Astrocyte of the hippocampus (primary cell): ENCODE results near the gene MAG.
"Not testable (repeated sequence)": the region's sequence is repeated elsewhere in the genome, so short reads cannot be mapped to it uniquely, and the experiment has no call there.

Experiments used
- DNase-seq: peaks from one replicate; pipeline ENCODE4 v3.0.0; 2011; ENCODE audit warnings: low read depth, low spot score

Gene MAG

DNA sequence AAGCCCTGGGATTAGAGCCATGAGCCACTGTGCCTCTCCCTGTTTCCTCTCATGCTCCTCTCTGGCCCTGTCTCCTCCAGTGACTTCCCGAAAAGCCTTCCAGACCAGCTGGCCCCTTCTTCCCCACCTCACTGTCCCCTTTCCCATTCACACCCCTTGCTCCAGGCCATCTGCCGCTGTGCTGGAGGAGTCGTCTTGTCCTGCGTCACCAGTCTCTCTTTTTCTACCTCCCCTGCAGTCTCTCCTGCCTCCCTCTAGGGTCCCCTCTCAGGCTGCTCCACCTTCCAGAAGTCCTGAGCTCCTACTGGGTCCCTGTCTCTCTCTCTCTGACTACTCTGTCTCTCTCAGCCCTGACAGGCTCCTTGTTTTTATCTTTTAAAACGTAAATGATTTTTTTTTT is 50.5 kb downstream of the MAG start:
- DNase-seq = no peak

DNA sequence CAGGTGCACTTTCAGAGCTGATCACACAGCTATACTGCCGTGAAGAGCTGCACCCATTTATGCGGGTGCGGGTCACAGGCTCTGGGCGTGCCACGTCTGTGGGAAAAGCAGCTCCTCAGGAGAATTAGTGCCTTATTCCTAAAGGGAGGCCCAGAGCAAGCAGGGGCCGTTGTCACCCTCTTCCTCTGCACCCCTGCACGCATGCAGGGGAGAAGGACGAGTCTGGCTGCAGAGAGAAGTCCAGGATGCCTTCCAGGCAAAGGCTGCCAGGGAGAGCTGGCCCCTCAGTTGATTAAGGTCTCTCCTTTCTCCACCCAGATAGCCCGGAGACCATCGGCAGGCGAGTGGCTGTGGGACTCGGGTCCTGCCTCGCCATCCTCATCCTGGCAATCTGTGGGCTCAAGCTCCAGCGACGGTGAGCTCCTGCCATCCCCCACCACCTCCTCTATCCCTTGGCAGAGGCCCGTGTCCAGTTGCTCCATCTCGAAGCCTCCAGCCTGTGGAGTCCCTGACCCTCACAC is 52.6 kb downstream of the MAG start:
- DNase-seq = no peak

DNA sequence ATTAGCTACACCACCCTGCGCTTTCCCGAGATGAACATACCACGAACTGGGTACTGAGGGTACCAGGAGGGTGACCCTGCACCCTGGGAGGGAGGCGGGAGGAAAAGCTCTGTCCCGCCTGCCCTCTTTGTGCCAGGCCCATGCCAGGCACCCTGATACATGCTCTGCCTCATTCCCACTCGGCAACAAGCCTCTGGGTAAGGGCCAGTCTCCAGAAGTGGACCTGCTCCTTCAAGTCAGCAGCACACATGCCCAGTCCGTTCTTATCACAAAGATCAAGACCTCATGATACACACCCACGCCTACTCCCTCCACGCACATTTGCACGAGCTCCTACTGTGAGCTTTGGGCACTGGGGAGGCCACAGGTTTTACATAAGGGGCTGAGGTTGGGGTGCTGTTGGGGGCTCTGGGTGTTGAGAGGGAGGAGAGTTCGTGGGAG is 53.7 kb downstream of the MAG start:
- no peak for DNase-seq

DNA sequence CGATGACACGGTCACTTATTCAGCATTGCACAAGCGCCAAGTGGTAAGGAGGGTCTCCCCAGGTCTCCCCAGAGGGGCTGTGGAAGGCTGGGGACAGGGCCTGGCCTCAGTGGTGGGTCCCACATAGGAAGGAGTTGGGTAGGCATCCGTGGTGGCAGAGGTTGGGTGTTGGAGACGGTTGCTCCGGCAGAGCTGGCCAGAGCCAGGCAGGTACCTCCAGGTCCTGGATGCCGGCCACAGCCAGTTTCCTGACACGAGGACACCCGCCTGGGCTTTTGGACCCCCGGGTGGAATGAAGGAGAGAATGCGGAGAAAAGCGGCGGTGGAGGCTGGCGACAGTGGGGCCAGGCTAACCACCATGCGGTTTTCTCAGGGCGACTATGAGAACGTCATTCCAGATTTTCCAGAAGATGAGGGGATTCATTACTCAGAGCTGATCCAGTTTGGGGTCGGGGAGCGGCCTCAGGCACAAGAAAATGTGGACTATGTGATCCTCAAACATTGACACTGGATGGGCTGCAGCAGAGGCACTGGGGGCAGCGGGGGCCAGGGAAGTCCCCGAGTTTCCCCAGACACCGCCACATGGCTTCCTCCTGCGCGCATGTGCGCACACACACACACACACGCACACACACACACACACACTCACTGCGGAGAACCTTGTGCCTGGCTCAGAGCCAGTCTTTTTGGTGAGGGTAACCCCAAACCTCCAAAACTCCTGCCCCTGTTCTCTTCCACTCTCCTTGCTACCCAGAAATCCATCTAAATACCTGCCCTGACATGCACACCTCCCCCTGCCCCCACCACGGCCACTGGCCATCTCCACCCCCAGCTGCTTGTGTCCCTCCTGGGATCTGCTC is 54.5 kb downstream of the MAG start:
- no peak for DNase-seq

DNA sequence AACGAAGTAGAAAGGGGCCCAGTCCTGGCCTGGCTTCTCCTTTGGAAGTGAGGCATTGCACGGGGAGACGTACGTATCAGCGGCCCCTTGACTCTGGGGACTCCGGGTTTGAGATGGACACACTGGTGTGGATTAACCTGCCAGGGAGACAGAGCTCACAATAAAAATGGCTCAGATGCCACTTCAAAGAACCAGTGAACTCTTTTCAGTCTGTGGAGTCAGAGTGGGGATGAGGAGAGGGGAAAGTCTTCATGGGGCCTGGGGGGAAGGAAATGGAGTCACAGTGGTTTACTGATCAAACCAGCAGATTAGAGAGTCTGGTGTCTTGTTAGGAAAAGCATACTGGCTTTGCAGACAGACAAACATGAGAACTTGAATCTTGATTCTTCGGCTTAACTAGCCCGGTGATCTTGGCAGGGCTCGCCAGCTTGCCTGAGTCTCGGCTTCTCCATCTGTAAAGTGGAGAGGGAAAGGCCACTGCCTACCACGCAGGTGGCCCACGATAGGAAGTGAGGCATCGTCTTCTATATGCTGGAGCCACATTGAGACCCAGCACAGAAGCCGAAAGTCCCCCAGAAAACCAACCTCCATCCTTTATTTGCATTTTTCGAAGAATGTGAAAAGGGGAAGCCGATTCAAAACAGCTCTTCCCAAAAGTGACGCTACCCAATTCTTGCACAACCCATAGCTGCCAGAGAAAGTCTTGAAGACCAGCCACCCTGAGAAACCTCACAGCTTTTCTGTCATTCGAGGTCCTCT is 55.4 kb downstream of the MAG start, which contains the start of gene FFAR1:
FFAR1 (plus strand) TSS at position 732 of the 759 bp plus-strand sequence. CDS start 3,650 bp downstream, outside the sequence.
- no peak for DNase-seq

DNA sequence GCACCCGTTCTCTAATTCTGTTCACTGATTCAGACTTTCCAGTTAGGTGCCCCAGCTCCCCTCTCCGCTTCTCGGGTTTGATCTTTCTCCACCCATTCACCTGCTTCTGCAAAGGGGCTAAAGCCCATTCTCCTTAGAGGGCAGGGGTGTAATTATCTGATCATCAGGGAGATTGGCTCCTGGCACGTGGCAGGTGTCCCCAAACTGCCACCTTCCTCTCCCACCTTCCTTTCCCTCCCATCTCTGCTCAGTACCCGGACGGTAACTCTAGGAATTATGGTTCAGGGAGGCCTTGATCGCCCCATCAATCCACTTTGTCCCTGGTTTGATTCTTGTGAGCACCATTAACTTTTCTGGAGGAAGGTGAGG is 56.0 kb downstream of the MAG start:
- no peak for DNase-seq

DNA sequence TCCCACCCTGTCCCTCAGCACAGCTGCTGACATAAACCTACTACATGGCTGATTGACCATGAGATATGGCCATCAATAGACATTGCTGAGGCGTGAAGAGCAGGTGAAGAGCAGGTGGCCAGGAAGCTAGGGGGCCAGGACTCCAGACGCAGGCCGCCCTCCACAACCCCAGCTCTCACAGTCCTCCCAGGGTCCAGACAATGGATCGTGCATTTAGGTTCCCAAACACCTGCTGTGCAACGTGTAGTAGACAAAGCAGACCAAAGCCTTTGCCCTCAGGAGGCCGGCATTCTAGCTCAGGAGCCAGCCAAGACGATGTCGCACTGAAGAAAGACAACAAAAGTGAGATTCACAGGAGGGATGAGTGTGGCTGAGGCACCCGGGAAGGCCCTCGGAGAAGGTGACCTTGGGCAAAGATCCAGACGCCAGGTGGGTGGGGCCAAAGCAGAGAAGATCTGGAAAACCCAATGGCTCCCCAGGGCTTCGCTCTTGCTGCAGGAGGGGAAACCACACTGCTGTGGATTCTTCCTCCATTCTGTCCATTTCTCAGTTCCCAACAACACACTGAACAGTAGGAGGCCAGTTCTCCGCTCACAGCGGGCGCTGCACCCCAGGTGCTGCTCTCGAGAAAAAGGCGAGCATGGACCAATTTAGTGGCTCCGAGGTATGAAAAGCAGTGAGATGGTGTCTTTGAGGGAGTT is 57.1 kb downstream of the MAG start:
- no peak for DNase-seq

DNA sequence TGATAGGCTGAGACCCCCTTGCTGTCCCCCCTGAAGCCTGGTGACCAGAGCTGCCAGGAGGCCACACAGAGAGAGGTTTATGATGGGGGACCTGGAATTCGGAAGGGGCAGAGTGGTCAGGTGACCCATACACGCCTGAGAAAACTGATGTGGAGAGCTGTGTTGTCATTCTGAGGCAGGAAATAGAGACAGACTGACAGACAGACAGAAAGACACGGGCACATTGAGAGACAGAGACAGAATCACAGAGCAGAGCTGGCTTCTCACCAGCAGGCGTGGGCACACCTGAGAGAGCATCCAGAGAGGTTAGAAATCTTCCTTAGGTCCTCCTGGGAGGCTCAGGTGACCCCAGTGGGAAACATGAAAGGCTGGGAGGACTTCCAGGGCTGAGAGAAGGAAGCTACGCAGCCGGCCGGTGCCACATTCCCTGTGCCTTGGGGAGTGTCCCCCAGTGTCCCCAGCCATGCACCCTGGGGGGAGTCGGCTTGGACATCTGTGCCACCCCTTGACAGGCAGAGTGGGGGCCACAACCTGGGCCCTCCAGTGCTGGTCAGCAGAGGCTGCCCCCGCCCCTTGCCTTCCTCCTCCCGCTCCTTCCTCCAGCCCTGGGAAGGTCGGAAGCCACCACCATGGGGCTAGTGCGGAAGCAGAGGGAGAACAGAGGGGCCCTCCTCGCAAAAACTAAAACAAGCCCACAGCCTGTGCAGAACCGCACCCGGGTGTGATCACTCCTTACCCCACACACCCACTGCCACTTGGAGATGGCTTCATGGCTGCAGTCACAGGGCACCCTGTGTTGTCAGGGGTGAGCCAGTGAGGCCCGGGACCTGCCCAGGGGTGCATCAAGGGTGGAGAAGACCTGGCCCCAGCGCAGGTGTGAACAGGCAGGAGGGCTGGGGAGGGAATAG is 57.9 kb downstream of the MAG start:
- no peak for DNase-seq

DNA sequence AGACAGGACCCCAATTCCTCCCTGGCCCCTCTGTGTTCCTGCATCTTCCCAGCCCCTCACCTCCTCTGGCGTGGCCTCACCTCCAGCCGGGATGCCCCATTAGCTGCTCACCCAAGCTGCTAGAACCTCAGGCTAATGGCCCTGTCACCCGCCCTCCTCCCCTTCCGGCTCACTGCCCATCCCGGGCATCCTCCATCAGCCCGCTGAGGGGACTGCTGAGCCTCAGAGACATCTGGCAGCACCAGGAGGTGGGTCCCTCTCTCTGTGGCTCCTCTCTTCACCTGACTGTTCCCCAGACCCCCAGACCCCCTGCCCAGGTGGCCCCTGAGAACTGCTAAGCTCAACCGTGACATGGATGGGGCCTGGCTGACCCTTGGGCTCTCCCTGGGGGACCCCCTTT is 58.6 kb downstream of the MAG start:
- no peak for DNase-seq

DNA sequence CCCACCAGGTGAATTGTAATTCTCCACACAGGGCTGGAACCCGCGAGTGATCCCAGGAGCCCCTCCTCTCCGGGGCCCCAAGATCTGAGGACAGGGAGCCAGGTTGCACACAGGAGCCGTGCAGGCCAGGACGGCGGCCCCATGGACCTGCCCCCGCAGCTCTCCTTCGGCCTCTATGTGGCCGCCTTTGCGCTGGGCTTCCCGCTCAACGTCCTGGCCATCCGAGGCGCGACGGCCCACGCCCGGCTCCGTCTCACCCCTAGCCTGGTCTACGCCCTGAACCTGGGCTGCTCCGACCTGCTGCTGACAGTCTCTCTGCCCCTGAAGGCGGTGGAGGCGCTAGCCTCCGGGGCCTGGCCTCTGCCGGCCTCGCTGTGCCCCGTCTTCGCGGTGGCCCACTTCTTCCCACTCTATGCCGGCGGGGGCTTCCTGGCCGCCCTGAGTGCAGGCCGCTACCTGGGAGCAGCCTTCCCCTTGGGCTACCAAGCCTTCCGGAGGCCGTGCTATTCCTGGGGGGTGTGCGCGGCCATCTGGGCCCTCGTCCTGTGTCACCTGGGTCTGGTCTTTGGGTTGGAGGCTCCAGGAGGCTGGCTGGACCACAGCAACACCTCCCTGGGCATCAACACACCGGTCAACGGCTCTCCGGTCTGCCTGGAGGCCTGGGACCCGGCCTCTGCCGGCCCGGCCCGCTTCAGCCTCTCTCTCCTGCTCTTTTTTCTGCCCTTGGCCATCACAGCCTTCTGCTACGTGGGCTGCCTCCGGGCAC is 59.6 kb downstream of the MAG start:
- no peak for DNase-seq

DNA sequence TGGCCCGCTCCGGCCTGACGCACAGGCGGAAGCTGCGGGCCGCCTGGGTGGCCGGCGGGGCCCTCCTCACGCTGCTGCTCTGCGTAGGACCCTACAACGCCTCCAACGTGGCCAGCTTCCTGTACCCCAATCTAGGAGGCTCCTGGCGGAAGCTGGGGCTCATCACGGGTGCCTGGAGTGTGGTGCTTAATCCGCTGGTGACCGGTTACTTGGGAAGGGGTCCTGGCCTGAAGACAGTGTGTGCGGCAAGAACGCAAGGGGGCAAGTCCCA is 60.2 kb downstream of the MAG start:
- DNase-seq = no peak

DNA sequence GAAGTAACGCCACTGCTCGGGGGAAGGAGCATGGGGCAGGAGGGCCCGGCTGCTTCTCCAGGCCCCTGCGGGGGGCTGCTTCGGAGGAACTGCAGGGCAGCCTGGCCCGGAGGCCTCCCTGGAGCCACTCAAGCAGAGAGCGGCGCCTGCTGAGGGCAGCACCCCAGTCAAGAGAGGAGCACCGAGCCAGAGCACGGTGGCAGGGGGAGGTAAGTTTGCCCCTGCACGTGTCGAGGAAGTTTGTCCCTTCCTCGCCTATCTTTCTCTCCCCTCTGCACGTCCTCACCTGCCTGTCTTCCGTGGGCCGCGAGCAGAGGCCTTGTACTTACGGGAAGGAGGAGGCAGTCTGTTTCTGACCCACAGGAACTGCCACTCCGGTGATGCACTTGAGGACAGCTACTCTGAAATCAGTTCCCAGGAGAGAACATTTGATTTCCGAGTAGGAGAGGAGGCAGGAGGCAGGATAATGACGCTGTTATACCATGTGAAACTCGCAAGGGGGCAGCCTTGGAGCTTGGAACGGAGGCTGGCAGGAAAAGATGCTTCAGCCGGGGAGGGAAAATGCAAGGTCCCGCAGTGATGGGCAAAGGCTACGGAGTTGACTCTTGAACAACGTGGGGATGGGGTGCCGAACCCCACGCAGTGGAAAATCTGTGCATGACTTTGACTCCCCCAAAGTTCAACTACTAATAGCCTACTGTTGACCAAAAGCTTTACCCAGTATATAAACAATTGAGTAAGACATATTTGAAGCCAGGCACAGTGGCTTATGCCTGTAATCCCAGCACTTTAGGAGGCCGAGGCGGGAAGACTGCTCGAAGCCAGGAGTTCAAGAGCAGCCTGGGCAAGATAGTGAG is 60.7 kb downstream of the MAG start:
- DNase-seq = peak; percentile 81

DNA sequence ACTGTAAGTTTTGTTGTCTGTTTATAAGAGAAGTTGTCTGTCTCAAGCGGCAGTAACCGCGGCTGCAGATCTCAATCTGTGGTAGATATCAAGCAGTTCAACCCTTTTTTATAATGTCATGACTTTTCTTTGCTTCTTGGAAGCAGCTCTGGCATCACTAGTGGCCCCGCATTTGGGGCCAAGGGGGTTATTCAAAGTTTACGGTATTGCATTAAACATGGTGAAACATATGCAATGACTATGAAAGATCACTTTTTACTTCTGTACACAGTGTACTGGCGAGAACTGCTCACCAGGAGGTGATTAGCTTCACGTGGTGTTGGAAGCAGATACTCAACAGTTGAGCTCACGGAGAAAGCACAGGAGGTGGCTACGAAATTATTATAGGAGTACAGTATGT is 61.7 kb downstream of the MAG start:
- no peak for DNase-seq

DNA sequence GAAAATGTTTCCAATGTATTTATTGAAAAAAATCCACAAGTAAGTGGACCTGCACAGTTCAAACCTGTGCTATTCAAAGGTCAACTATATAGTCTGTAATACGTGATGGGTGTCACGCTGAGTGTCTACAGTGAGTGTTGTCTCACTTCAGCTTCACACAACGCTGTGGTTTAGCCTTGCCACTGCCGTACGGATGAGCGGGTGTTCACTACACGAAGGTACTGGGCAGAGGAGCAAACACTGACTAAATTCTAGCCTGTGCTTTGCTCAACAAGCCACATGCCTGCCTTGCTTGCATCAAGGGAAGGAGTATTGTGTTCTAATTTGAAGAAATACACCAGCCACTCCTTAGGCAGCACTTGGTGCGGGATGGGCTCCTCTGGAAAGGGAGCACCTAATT is 62.9 kb downstream of the MAG start:
- no peak for DNase-seq

DNA sequence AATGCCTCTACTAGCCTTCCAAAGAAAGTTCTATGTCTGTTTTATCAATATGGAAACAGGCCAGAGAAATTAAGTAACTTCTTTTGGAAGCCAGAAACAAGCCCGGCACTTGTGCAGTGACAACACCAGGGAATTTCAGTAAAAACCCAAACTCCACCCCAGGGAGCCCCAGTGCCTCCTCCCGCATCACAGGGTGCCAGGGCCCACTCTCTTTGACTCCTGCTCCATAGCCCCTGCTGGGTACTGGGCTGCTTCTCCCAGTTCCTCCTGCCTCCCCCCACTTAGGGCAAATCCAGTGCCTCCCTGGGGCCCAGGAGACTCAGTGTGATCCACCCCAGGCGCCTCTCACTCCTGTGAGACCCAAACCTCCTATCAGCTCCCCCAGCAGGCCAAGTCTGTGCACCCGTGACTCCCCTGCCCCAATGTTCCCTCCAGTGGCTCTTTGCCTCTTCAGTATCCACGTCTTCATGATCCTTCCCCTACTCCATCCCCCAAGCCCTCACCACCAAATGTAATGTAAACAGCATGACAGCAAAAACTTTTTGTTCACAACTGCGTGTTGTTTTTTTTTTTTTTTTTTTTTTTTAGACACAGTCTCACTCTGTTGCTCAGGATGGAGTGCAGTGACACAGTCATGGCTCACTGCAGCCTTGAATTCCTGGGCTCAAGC is 64.0 kb downstream of the MAG start:
- no peak for DNase-seq

DNA sequence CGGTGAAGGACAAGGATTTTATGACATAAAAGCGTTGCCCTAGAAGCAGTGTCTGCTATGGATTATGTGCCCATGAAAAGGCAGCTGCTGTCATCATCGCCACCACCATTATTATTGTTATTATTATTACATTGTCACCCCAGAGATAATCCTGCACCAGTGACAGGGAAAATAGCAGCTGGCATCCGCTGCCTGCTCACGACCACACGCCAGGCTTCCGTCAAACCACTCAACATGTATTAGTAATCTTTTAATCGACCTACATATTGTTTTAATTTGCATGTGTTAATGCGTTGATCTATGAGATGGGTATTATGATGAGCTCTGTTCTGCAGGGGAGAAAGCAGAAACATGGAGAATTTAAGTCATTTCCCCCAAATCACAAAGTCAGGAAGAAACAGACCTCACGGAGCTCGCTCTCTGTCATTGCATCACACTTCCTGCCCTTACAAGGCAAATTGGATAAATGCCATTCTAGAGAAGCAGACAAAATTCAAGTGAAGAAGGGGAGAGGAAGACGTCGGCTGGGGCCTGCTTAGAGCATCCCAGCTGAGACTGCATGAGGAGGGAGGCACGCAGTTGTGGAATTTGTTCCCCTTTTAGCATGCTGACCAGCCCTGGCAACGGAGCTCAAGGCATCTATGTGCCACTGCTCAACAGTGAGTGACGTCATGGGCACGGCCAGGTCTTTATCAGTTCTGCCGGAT is 66.1 kb downstream of the MAG start, which contains the start of gene FFAR3:
FFAR3 (plus strand) TSS at position 594 of the 707 bp plus-strand sequence. CDS start 431 bp downstream, outside the sequence.
- DNase-seq = no peak

DNA sequence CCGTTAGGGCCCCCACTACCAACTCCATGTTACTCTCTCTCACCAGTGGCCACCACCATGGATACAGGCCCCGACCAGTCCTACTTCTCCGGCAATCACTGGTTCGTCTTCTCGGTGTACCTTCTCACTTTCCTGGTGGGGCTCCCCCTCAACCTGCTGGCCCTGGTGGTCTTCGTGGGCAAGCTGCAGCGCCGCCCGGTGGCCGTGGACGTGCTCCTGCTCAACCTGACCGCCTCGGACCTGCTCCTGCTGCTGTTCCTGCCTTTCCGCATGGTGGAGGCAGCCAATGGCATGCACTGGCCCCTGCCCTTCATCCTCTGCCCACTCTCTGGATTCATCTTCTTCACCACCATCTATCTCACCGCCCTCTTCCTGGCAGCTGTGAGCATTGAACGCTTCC is 66.9 kb downstream of the MAG start:
- DNase-seq = not testable (repeated sequence)

DNA sequence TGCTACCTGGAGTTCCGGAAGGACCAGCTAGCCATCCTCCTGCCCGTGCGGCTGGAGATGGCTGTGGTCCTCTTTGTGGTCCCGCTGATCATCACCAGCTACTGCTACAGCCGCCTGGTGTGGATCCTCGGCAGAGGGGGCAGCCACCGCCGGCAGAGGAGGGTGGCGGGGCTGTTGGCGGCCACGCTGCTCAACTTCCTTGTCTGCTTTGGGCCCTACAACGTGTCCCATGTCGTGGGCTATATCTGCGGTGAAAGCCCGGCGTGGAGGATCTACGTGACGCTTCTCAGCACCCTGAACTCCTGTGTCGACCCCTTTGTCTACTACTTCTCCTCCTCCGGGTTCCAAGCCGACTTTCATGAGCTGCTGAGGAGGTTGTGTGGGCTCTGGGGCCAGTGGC is 67.4 kb downstream of the MAG start:
- DNase-seq = not testable (repeated sequence)
